Esophagus squamous epithelium (tissue), 5 donors: Measurements from ENCODE around the gene PPP2R2C. TPM values are rescaled to one million over a fixed set of nuclear protein-coding genes. Genes with fewer than 3 reads are reported as not detected.

ENCODE experiments used
- DNase-seq: peaks from one replicate; lab custom pipeline; 2025; lab: John Stamatoyannopoulos, UW
- H3K27ac ChIP-seq, 4 donors: fragments of 200-600 bp; sonication (generic); one replicate each; pipeline ENCODE4 v1.5.1; 2016 to 2019; ENCODE audit warnings: mild to moderate bottlenecking in 1 of 4
- H3K27me3 ChIP-seq, 4 donors: fragments of 200-600 bp; sonication (generic); 1 replicate in 3 of 4; 2 replicates in 1 of 4; pipeline versions ENCODE4 v1.5.1 to v1.6.0; 2017 to 2021; ENCODE audit warnings: antibody characterized with exemption in 1 of 4
- H3K36me3 ChIP-seq, 3 donors: fragments of 200-600 bp; sonication (generic); one replicate each; pipeline ENCODE4 v1.5.1; 2016 to 2019
- H3K4me1 ChIP-seq, 3 donors: fragments of 200-600 bp; sonication (generic); one replicate each; pipeline ENCODE4 v1.5.1; 2017 to 2019
- H3K4me3 ChIP-seq, 4 donors: fragments of 200-600 bp; sonication (generic); 1 replicate in 3 of 4; 2 replicates in 1 of 4; pipeline ENCODE4 v1.5.1; 2016 to 2019; ENCODE audit warnings: mild to moderate bottlenecking in 2 of 4, moderate library complexity in 1 of 4
- H3K9me3 ChIP-seq, 3 donors: fragments of 200-600 bp; sonication (generic); one replicate each; pipeline ENCODE4 v1.5.1; 2016 to 2019
- POLR2A ChIP-seq, 4 donors: fragments of 450-650 bp; IDR thresholded peaks; one replicate each; pipeline ENCODE4 v1.6.1; 2017; ENCODE audit warnings: antibody characterized with exemption in 4 of 4, mild to moderate bottlenecking in 4 of 4, moderate library complexity in 3 of 4
- WGBS, 2 donors: methylation state at CpG; one replicate each; pipeline ENCODE4 v1.1.5; 2018; 5-methylcytosine and 5-hydroxymethylcytosine counted together
- intact Hi-C: fragments of 100-400 bp; cut with DNase I; formaldehyde crosslinking; loops from one replicate; pipeline ENCODE4 v1.15.0; 2022
- total RNA-seq, 4 donors: library from RNA; depleted of rRNA; stranded (reverse); fragments of >200 nt; gene quantifications; one replicate each; pipeline ENCODE4 v1.1.0, GENCODE V29; 2016
- TF ChIP-seq, protein P1 (sequence below), 6 experiments: fragments of 450-650 bp in 4 of 6; fragments of 200-600 bp in 2 of 6; sonication (generic) in 2 of 6; IDR thresholded peaks; one replicate each; pipeline ENCODE4 v1.5.1; 2016 to 2019; ENCODE audit warnings: antibody characterized with exemption in 6 of 6, mild to moderate bottlenecking in 4 of 6, moderate library complexity in 4 of 6
- donor health status: DM: yes; HTN: yes; CAD: no.

Gene PPP2R2C
- total RNA-seq, 4 donors from 2014 or later: 26.9 to 76.3 (median 53.7) TPM

DNA sequence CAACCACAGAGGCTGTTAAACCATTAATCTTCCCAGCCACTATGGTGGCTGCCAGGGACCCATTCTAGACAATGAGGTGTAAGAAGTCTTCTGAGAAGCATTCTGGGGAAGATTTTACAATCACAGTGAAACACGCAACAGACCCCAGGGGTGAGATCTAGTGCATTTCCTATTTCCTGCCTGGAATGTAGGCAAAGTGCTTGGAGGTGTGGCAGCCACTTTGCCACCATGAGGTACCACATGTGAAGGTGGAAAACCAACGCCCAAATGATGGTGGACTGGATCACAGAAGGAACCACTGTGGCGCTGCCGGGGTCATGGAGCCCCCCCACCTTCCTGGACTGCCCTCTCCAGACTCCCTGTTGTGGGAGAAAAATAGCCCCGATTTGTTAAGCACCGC, 140.9 kb downstream of the PPP2R2C start:
- TF ChIP-seq, protein P1, sequence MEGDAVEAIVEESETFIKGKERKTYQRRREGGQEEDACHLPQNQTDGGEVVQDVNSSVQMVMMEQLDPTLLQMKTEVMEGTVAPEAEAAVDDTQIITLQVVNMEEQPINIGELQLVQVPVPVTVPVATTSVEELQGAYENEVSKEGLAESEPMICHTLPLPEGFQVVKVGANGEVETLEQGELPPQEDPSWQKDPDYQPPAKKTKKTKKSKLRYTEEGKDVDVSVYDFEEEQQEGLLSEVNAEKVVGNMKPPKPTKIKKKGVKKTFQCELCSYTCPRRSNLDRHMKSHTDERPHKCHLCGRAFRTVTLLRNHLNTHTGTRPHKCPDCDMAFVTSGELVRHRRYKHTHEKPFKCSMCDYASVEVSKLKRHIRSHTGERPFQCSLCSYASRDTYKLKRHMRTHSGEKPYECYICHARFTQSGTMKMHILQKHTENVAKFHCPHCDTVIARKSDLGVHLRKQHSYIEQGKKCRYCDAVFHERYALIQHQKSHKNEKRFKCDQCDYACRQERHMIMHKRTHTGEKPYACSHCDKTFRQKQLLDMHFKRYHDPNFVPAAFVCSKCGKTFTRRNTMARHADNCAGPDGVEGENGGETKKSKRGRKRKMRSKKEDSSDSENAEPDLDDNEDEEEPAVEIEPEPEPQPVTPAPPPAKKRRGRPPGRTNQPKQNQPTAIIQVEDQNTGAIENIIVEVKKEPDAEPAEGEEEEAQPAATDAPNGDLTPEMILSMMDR (IDR thresholded peaks at IDR 0.05): no peak
- no peak for TF ChIP-seq POLR2A (IDR thresholded peaks at IDR 0.05)
- no peak overlapping the region for H3K4me3 ChIP-seq
- DNase-seq: no peak
- H3K9me3 ChIP-seq: peaks cover 0 to 6% (median 0%) of the 10 kb centered on the region in 3 donors
- intact Hi-C loops: loop anchor here (10.0 kb wide), 1 partner anchor 213 kb away; no protein-coding TSS in a partner anchor
- H3K27ac ChIP-seq: no peak overlapping the region
- peaks cover 0 to 54% (median 0%) of the 10 kb centered on the region in 4 donors for H3K27me3 ChIP-seq
- H3K4me1 ChIP-seq: peaks cover 0 to 8% (median 3%) of the 10 kb centered on the region in 3 donors
- 86 to 93% methylated on average over 5 to 6 of the region's 6 CpGs for WGBS, 2 donors
- peaks cover 0 to 56% (median 9%) of the 10 kb centered on the region in 3 donors for H3K36me3 ChIP-seq

DNA sequence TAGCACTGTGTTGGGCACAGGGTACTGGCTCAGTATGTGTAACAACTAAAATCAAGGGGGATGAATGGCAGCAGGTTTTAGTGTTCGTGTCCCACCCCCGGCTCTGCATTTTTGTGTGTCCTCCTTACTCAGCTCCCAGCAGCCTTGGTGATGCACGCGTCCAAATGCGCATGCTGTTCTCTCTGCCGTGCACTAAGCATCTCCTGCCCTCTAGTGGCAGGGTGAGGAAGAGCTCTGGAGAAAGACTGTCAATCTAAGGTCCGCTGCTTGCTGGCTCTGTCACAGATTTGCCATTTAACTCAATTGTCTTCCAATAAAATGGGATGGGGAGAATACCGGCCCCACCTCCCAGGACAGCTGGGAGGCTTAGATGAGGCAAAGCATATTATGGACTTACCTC, 141.4 kb downstream of the PPP2R2C start:
- peaks cover 0 to 52% (median 0%) of the 10 kb centered on the region in 4 donors for H3K27me3 ChIP-seq
- peaks cover 0 to 60% (median 9%) of the 10 kb centered on the region in 3 donors for H3K36me3 ChIP-seq
- H3K4me3 ChIP-seq: no peak overlapping the region
- H3K27ac ChIP-seq: no peak overlapping the region
- no peak for DNase-seq
- H3K9me3 ChIP-seq: peaks cover 0 to 6% (median 0%) of the 10 kb centered on the region in 3 donors
- no peak for TF ChIP-seq POLR2A (IDR thresholded peaks at IDR 0.05)
- TF ChIP-seq, protein P1 (IDR thresholded peaks at IDR 0.05): peak in 5 of 6 experiments; percentile 42 to 68 (median 50)
- peaks cover 0 to 10% (median 3%) of the 10 kb centered on the region in 3 donors for H3K4me1 ChIP-seq
- intact Hi-C loops: loop anchor here (10.0 kb wide), 1 partner anchor 214 kb away; no protein-coding TSS in a partner anchor
- 66 to 95% methylated on average over 4 to 8 of the region's 8 CpGs for WGBS, 2 donors

DNA sequence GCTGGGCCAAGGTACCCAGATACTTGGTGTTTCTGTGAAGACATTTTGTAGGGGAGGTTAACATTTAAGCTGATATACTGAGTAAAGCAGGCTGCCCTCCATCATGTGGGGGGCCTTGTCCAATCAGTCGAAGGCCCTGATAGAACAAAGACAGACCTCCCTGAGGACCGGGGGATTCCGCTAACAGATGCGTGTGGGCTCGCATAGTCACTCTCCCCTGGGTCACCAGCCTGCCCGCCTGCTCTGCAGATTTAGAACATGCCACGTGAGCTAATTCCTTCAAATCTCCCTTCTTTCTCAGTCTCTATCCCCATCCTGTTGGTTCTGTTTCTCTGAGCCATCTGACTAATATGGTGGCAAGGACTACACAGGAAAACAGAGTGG, 142.0 kb downstream of the PPP2R2C start:
- intact Hi-C loops: loop anchor here (10.0 kb wide), 1 partner anchor 214 kb away; no protein-coding TSS in a partner anchor
- Histone ChIP-seq H3K27me3 (peaks cover 0 to 45% (median 0%) of the 10 kb centered on the region in 4 donors), H3K4me1 (peaks cover 0 to 16% (median 3%) of the 10 kb centered on the region in 3 donors), H3K4me3 (no peak overlapping the region), H3K27ac (no peak overlapping the region), H3K36me3 (peaks cover 0 to 60% (median 9%) of the 10 kb centered on the region in 3 donors), H3K9me3 (peaks cover 0 to 6% (median 0%) of the 10 kb centered on the region in 3 donors)
- WGBS, 2 donors: 90% methylated on average over 7 of the region's 7 CpGs; no CpG with 5 or more reads in 1 of the 2 donors
- TF ChIP-seq, protein P1 (IDR thresholded peaks at IDR 0.05): no peak
- no peak for TF ChIP-seq POLR2A (IDR thresholded peaks at IDR 0.05)
- DNase-seq: no peak

DNA sequence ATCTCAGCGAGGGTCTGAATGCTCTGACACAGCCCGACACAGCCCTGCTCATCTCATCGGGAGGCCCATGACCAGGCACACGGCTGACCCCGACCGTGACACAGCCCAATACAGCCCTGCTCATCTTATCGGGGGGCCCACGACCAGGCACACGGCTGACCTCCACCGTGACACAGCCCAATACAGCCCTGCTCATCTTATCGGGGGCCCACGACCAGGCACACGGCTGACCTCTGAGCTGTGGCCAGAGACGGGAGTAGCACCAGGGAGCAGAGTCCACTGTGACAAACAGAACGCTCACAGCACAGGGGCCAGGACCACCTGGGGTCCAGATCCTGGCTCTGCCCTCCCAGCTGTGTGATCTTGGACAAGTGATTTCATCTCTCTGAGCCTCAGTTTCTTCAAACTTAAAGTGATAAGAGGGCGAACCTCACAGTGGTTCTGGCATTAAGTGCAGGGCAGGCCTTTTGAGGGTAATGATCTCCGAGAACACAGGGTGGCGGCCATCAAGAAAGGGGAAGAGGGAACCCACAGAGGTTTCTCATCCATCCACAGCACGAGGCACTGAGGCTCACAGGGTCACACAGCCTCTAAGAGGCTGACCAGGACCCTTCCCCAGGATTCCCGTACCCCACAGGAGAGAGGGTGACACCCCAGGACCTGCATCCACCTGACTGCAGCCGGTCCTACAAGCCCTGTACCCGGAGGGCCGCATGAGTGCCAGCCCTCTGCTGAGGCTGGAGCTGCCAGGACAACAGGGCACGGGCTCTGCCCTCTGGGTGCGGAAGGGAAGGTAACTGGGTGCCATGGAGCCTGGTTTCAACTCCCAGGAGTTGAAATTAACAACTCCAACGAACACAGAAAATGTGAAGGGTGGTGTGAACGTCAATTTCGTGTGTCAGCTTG, 142.7 kb downstream of the PPP2R2C start:
- Histone ChIP-seq H3K27me3 (peaks cover 0 to 39% (median 0%) of the 10 kb centered on the region in 4 donors), H3K4me3 (no peak overlapping the region), H3K9me3 (peaks cover 0 to 6% (median 0%) of the 10 kb centered on the region in 3 donors), H3K27ac (no peak overlapping the region), H3K4me1 (peaks cover 0 to 23% (median 3%) of the 10 kb centered on the region in 3 donors), H3K36me3 (peaks cover 0 to 60% (median 9%) of the 10 kb centered on the region in 3 donors)
- DNase-seq: no peak
- intact Hi-C loops: loop anchor here (10.0 kb wide), 2 partner anchors 215 to 335 kb away; no protein-coding TSS in a partner anchor
- TF ChIP-seq, protein P1 (IDR thresholded peaks at IDR 0.05): no peak
- TF ChIP-seq POLR2A (IDR thresholded peaks at IDR 0.05): no peak
- 79 to 81% methylated on average over 17 to 23 of the region's 28 CpGs for WGBS, 2 donors
